ENCODE data around the gene DNAH8. TPM values are rescaled to one million over a fixed set of nuclear protein-coding genes. Genes with fewer than 3 reads are reported as not detected.

The DNAH8 gene
- total and polyA plus RNA-seq, 10 donors = 0.20 to 15.6 (median 5.2) TPM

GRCh38 chr6:38959138-38959537 is 244.0 kb downstream of the DNAH8 start:
- H3K4me3 ChIP-seq = no peak overlapping the region
- TF ChIP-seq CTCF (IDR thresholded peaks at IDR 0.05 in 8 of 11, conservative IDR thresholded peaks at IDR 0.05 in 3 of 11) (no peak), POLR2AphosphoS5 (IDR thresholded peaks at IDR 0.05) (no peak), POLR2A (IDR thresholded peaks at IDR 0.05) (no peak)
- peaks cover 0 to 17% (median 11%) of the 10 kb centered on the region in 8 donors for H3K9me3 ChIP-seq
- H3K27me3 ChIP-seq (replicated peaks in 1 of 7) = peaks cover 0 to 9% (median 0%) of the 10 kb centered on the region in 7 donors
- H3K4me1 ChIP-seq = no peaks in the 10 kb centered on the region
- H3K27ac ChIP-seq = no peak overlapping the region
- no peaks in the 10 kb centered on the region for H3K36me3 ChIP-seq
- no peak for DNase-seq
- WGBS, 5 donors = 83 to 89% (median 86%) methylated on average over 2 of the region's 2 CpGs
- intact Hi-C loops (cut with DNase I; ENCODE audit: low total_unique reads) = no loop called here

GRCh38 chr6:38968702-38969149 is 253.6 kb downstream of the DNAH8 start:
- no peaks in the 10 kb centered on the region for H3K9me3 ChIP-seq
- DNase-seq = no peak
- intact Hi-C loops (cut with DNase I; ENCODE audit: low total_unique reads) = no loop called here
- H3K27ac ChIP-seq = no peak overlapping the region
- TF ChIP-seq POLR2A (IDR thresholded peaks at IDR 0.05) (no peak), POLR2AphosphoS5 (IDR thresholded peaks at IDR 0.05) (no peak), CTCF (IDR thresholded peaks at IDR 0.05 in 8 of 11, conservative IDR thresholded peaks at IDR 0.05 in 3 of 11) (no peak)
- H3K27me3 ChIP-seq (replicated peaks in 1 of 7) = peaks cover 0 to 2% (median 0%) of the 10 kb centered on the region in 7 donors
- no peaks in the 10 kb centered on the region for H3K36me3 ChIP-seq
- no peaks in the 10 kb centered on the region for H3K4me1 ChIP-seq
- H3K4me3 ChIP-seq = no peak overlapping the region

GRCh38 chr6:38973178-38974057 is 258.3 kb downstream of the DNAH8 start:
- peak in 8 of 11 experiments; percentile 21 to 52 (median 36) for TF ChIP-seq CTCF (IDR thresholded peaks at IDR 0.05 in 8 of 11, conservative IDR thresholded peaks at IDR 0.05 in 3 of 11)
- TF ChIP-seq POLR2AphosphoS5 (IDR thresholded peaks at IDR 0.05) = no peak
- Histone ChIP-seq H3K4me3 (no peak overlapping the region), H3K9me3 (no peaks in the 10 kb centered on the region), H3K27ac (no peak overlapping the region), H3K27me3 (replicated peaks in 1 of 7) (peaks cover 0 to 25% (median 0%) of the 10 kb centered on the region in 7 donors), H3K4me1 (no peaks in the 10 kb centered on the region), H3K36me3 (no peaks in the 10 kb centered on the region)
- DNase-seq = no peak
- intact Hi-C loops (cut with DNase I; ENCODE audit: low total_unique reads) = loop anchor here (10.0 kb wide), 2 partner anchors 191 to 331 kb away; no protein-coding TSS in a partner anchor
- WGBS, 5 donors = 68 to 73% (median 70%) methylated on average over 8 of the region's 8 CpGs

Measured in spleen (tissue), 11 donors.